GM21619 (cell line): Measurements from ENCODE around the gene ADAD2.
A peak's percentile ranks its signal among the peaks of the same experiment; 100 is the strongest.

Experiments used
- ATAC-seq: cut with Tn5 transposase; IDR thresholded peaks from one replicate; pipeline ENCODE4 v1.9.1; 2021; ENCODE audit not compliant: unreplicated experiment

The ADAD2 gene

GRCh38 chr16:84176192-84177053, 14.5 kb upstream of the ADAD2 start:
- ATAC-seq = no peak

DNA sequence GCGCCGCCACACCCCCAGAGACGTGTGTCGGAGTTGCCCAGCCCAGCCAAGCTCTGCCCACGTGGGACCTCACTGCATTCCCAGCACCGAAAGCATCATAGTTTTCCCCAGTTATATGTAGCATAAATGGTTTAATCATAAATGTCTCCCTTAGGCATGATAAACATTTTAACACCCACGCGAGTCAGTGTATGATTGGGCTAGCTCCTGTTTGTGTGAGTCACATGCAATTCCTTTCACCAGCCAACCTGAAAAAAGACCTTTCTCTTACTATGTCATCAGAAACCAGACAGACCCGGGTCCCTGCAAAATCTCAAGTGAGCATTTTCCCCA, 13.2 kb upstream of the ADAD2 start:
- ATAC-seq = no peak

DNA sequence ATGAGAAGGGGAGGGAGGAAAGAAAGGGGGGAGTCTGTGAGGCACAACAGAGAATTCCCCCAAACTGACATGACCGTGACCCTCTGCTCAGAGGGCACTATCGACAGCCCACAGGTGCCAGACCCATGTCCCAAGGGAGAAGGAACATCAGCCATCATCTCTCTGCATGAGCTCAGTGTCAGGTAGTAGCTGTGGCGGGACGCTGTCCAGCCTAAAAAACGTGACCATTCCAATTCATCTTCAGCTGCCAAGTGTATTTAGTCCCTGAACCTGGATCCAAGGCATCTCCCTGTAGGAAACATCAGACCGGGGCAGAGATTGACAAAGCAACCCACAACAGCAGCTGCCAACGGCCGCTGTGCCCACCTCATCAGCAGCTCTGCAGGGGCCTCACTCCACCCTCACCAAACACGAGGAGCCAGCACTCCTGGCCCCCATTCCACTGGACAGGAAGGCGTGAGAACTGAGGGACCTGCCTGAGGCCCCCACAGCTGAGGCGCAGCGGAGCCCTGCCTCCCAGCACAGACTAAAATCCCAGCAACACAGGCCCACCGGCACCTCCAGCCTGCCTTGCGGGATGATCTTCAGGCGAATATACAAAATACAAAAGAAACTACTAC, 12.7 kb upstream of the ADAD2 start:
- ATAC-seq = no peak

GRCh38 chr16:84178892-84179611, 11.9 kb upstream of the ADAD2 start:
- no peak for ATAC-seq

DNA sequence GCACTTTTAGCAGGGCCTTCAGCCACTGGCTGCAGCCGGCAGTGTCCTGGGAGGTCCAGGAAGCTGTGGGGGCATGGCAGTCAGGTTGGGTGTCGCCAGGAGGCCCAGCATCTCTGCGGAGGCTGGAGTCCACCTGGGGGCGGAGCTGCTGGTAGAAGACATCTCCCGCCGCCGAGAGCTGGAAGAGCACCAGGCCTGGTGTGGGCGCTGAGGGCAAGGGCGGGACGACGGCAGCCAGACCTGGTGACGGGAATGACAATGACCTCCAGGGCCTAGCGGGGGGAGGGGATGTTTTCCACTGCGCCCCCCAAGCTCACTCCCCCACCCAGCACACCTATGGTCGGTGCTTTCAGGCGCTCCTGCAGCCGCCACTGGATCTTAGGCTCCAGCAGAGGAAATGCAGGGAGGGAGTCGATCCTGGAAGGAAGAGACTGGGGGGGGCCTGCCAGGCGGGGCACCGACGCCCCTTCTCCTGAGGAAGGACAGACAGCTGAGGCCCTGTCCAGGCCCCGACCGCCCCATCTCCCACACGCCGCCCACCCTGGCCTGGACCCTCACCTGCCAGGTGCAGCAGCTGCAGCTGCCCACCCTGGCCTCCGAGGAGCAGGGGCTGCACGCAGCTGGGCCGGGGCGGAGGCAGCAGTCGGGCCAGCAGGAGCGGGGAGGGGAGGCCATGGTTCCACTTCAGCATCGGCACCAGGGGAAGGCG, 11.2 kb upstream of the ADAD2 start:
- ATAC-seq = no peak

DNA sequence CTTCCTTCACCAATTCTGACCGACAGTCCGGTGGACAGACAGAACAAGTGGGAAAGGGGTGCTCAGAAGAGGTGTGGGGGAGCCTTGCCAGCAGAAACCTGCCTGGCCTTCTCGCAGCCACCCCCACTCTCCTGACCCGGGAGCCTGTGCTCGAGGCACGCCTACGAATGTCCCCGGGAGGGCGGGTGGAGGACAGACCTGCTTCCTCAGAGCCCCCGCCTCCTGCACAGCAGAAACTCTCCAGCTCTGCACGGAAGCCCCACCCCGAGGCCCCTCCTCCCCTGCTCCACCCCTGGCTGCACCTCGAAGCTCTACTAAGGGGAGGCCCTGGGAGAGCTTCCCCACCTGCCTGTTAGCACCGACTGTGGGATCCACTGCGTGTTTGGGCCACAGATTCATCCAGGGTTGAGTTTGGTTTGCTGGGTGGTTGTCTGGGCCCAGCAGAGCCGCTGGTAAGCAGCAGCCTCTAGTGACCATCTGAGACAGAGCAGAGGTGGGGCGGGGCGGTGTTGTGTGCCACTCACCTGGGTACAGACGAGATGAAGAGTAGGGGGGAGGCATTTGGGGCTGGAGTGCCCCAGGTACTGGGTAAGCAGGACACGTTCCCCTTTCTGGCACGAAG, 10.3 kb upstream of the ADAD2 start:
- ATAC-seq = no peak

- ATAC-seq = no peak
These were observed 9.6 kb upstream of the ADAD2 start for GRCh38 chr16:84181144-84181915.

- ATAC-seq = no peak
These were observed 8.9 kb upstream of the ADAD2 start for GRCh38 chr16:84182104-84182503.

DNA sequence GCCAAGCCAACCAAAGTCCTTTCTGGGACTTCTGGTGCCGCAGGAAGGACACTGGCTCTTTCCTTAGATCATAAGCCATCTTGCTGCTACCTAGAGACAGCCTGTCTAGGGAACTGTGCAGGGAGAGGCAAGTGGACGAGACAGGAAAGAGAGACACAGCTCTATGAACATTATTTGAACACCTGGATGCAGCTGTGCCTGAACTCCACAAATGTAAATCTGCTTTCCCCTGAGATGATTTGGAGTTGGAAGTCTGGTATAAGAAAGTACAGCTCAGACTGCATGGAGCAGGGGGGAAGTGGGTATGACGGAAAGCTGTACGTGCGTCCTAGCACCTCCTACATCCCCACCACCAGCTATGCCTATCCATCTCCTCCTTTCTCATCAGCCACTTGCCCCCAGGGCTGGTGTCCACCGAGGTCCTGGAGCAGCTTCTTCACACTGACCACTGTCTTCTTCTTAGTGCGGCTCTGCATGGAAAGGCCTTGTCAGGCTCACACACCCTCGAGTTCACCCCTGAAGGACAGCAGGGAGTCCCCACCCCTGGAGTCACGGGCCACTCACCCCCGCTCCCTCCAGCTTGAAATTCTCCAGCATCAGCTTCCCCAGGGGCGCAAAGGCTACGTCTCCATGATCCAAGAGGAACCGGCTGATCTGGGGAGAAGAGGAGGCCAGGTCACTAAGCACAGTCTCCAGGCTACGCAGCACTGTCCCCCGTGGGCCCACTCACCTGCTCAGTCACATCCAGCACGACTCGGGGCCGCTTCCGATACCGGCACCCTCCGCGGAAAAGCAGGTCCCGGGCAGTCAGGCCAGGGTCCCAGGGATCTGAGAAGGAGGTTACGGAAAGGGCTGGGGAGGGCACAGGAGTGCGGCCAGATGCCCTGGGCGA, 8.0 kb upstream of the ADAD2 start:
- no peak for ATAC-seq

GRCh38 chr16:84183572-84183875, 7.4 kb upstream of the ADAD2 start:
- ATAC-seq = no peak

- ATAC-seq = no peak
These were observed 6.9 kb upstream of the ADAD2 start for GRCh38 chr16:84183911-84184591.

DNA sequence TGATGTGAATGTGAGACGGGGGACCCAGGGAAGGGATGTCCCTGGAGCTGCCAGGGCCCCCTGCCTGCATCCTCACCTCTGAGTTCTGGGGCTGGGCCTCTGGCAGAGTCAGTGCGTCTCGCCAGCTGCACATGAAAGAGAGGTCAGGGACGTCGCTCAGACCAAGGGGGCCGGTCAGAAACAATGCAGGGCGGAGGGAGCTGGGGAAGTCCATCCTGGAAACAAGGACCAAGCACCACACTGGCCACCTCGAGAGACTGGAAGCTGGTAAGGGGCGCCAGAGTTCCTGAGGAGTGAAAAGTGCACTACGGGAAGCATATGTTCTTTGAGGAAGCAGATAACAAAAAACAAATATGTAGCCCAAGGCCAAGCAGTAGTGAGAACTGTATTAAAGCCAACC, 6.2 kb upstream of the ADAD2 start:
- ATAC-seq = no peak

DNA sequence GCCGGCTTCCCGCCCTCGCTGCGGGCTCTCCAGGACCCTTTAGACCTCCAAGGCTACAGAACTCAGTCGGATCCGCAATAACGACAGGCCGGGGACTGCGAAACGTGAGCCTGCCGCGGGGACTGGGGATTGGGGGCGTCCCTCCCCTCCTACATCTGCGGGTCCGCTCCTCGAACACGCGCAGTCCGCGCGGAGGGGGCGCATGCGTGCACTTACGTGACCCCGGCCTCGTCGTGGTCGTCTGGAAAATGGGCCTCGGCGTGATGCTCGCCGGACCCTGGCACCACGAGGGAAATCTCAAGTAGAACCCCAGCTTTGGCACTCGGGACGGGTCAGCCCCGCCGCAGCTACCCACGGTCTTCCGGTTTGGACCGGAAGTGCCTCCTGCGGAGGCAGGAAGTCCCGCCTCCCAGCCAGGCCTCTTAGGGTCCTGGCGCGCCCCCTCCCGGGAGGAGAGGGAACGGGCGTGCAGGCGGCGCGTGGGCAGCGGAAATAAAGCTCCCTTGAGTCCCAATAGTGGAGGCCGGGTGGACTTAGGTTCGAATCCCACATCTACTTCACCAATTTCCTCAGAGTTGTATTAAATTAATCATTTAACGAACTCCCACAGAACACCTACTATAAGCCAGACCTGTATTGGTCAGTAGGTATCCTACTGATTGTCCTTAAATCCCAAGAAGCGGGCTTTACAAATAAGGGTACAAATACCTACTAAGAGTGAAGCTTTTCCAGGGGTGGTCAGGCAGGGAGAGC, 4.1 kb upstream of the ADAD2 start, which contains the start of gene TAF1C:
Gene TAF1C (minus strand): TSS at position 373 of the 753 bp plus-strand sequence. CDS start 2,069 bp downstream, outside the sequence.
- peak; percentile 94 for ATAC-seq

- no peak for ATAC-seq
These were observed 509 bp downstream of the ADAD2 start for GRCh38 chr16:84191466-84191865.

DNA sequence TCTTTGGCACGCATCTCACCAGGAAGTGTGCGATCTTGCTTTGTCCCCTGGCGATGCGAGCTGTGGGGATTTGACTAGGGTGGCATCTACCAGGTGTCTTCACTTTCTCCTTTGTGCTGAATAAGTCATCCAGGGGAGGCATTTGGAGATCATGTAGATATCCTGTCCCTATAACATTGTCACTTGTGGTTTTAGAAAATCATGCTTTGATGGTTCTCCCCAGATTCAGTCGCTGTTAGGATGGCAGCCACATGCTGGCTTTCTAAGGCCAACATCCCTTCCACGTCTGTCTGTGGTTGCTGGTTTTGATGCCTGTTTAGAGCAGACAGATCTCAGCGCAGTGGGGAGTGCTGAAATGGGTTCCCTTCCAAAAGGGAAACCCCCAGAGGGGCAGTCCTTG, 2.5 kb downstream of the ADAD2 start:
- no peak for ATAC-seq

DNA sequence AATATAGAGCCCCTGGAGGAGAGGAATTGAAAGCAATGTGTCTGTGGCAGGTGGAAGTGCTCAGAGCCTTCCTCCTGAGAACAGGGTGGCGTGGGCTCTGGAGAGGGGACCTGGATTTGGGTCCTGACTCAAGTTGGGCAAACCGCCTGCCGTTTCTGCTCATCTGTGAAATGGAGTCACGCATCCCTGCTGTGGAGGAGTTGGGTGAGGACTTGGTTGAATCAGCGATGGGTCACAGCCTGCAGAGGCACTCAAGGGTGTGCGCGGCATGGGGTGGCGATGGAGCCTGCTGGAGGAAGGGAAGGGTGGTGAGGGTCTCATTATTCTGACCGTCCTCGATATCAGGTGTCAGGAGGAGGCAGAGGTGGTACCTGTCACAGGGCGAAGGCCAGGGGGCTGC, 3.1 kb downstream of the ADAD2 start:
- no peak for ATAC-seq

DNA sequence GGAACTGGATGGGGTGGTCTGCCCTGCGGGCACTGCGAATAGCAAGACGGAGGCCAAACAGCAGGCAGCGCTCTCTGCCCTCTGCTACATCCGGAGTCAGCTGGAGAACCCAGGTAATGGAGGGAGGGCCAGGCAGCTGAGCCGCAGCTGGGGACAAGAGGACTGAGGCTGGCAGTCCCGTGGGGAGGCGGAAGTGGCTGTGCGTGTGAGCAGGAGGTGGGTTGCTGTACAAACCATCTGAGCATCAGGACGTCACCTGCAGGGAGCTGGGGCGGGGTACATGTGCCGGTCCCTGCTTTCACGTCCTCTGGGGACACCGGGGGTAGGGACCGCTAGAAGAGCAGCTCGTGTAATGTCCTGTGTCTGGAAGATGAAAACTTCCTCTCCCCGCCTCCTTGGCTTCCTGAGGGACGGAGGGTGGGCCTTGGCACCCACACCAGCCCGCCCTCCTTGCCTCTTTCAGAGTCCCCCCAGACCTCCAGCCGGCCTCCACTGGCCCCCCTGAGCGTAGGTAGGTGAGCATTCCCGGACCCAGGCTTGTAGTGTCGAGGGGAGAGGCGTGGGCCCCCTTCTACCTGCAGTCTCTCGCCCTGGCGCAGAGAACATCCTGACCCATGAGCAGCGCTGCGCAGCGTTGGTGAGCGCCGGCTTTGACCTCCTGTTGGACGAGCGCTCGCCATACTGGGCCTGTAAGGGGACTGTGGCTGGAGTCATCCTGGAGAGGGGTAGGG, 3.7 kb downstream of the ADAD2 start:
- ATAC-seq = peak; percentile 65
